ENCODE data around the gene WNT9B.

Gene WNT9B

DNA sequence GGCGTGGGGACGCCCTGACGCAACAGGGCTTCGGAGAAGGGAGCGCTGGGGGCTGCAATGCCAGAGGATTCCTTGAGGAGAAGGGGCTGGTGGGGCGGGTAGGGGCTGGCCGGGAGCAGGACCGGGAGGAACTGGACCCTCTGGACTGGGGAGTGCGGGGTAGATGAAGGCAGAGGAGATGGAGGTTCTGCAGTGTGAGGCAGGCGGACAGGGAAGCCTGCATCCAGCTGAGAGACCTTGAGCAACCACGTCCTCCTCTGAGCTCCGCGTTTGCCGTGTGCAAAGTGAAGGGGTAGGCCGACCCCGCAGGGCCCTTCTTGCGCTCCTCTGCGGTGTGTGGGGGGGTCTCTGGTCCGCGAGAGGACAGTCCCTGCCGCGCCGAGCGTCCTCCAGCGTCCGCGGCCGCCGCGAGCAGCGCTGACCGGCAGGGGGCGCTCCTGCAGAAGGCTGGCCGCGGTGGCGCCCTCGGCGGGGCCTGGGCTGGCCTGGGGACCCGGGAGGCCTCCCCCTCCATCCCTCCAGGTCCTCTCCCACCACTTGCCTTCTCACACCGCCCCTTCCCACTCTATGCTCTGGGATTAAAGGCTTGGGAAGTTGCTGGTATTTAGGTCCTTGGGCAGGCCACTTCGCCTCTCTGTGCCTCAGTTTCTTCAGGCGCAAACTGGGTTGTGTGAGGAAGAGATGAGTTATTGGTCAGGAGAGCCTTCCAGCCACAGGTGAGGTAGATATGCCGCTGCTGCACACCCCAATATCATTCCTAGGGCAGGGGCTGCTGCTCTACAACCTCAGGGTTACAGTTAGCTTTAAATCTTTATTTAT lies 9.6 kb upstream of the WNT9B start:
- DNase-seq (ENCODE audit: low read depth), result peak; percentile 10
- no peak overlapping the region for H3K4me3 ChIP-seq (replicated peaks; ENCODE audit: low read depth, low read length)
- peak; percentile 26 for TF ChIP-seq CTCF (IDR thresholded peaks at IDR 0.05; ENCODE audit: low read length, missing control alignments)

DNA sequence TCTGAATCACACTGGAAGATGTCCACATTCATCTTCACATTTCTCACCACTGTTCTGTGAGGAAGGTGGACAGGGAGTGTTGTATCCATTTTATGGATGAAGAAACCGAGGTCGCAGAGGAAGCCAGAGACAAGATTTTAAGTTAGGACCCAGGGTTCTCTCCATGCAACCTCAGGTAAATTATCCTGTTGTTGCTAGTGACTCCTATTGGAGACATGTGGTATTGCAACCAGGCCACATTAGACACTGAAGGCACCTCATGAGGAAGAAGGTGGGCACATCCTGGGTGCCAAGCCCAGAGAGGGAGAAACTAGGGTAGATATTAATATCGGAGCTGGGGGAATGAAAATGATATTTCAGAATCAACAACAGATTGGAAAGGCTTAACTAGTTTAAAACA lies 8.5 kb upstream of the WNT9B start:
- DNase-seq (ENCODE audit: low read depth), result no peak
- TF ChIP-seq CTCF (IDR thresholded peaks at IDR 0.05; ENCODE audit: low read length, missing control alignments), result peak; percentile 62
- no peak overlapping the region for H3K4me3 ChIP-seq (replicated peaks; ENCODE audit: low read depth, low read length)

DNA sequence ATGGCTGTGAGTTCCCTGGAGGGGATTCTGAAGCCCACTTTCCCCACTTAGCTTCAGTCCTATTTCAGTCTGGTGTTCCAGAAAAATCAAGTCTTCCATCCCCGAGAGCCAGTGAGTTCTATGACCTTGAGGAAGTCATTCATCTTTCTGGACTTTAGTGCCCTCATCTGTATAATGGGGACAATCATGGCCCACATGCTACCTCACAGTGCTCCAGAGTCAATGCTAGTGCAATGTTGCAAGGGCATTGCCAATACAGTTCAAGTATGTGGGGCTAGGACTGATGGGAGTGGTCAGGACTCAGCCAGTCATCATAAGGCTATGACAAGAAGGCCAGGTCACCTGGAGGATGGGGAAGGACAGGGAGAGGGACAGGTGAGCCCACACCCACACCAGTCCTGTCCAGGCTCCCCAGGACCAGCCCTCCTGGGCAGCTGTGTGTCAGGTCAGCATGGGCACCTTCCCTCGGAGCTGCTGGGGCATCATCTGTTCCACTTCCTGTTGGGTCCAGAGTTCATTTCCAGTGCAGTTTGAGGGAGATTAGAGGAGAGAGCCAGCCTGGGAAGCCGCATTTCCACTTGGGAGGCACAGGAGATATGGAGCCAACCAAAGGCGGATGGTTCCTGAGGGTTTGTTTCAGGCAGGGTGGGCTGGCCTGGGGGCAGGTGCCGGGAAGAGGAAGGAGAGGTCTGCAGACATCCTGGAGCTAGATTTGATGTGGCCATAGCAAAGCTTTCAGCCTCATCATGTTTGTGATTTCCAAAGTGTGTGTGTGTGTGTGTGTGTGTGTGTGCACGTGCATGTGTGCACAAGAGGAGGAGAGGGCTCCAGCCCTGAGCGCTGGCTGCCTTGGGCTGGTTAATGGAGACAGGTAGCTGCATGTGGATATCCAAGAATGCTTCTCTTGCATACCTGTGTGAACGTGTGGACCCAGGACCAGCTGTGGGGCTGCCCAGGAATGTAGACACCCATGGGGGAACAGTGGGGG lies 3.9 kb upstream of the WNT9B start:
- no peak overlapping the region for H3K4me3 ChIP-seq (replicated peaks; ENCODE audit: low read depth, low read length)
- no peak for DNase-seq (ENCODE audit: low read depth)
- no peak for TF ChIP-seq CTCF (IDR thresholded peaks at IDR 0.05; ENCODE audit: low read length, missing control alignments)

DNA sequence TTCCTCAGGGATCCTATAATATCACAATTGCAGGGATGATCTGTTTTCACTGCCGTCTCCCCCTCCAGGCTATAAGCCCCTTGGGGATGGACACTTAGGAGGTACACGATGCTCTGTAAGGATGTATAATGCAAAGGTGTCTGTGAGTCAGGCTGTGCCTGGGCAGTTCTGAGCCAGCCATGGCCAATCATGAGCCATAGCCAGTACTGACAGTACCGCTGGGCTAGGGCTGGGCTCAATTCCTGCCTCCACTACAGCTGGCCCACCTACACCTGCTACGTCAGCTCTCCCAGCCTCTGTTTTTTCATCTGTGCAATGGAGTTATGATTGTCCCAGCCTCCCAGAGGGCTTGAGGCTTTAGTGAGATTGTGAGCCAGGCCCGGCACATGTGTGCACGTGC lies 2.8 kb upstream of the WNT9B start:
- H3K4me3 ChIP-seq (replicated peaks; ENCODE audit: low read depth, low read length), result no peak overlapping the region
- TF ChIP-seq CTCF (IDR thresholded peaks at IDR 0.05; ENCODE audit: low read length, missing control alignments), result no peak
- no peak for DNase-seq (ENCODE audit: low read depth)

GRCh38 chr17:46850688-46851028 lies 725 bp upstream of the WNT9B start:
- no peak for TF ChIP-seq CTCF (IDR thresholded peaks at IDR 0.05; ENCODE audit: low read length, missing control alignments)
- H3K4me3 ChIP-seq (replicated peaks; ENCODE audit: low read depth, low read length), result no peak overlapping the region
- no peak for DNase-seq (ENCODE audit: low read depth)

DNA sequence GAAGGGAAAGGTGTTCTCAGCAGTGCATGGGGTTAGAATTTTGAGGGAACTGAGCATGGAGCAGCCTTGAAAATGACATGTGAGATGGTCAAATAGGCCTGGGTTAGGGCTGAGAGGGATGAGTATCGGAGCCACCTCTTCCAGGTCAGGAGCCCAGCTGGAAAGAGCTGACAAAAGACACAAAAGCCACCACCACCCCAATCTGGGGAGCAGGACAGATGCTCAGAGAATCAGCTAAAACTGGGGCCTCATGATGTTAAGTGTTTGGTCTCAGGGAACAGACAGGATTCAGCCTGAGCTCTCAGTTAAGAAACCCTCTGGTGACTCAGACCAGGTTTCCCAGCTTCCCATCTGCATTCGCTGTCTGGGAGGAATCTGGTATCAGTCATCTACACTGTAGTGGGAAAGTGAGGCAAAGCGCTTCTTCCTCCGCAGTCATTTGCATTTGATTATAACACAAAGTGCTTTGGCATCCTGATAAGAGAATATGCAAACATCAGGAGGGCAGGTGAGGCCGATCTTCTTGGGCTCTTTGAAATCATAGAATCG lies 2.6 kb downstream of the WNT9B start:
- no peak overlapping the region for H3K4me3 ChIP-seq (replicated peaks; ENCODE audit: low read depth, low read length)
- DNase-seq (ENCODE audit: low read depth), result no peak
- TF ChIP-seq CTCF (IDR thresholded peaks at IDR 0.05; ENCODE audit: low read length, missing control alignments), result no peak
